PFSK-1 (cell line): ENCODE results near the gene BCL2L1.

Experiments used
- FOXP2 ChIP-seq: optimal IDR thresholded peaks from 2 replicates; pipeline ENCODE3; 2011; ENCODE audit warnings: borderline replicate concordance, control low read depth, inconsistent platforms; ENCODE audit not compliant: insufficient read depth; ENCODE audit errors: extremely low read length, extremely low read depth
- POLR2AphosphoS5 ChIP-seq: IDR thresholded peaks from 2 replicates; pipeline ENCODE4 v1.6.1; 2012; ENCODE audit warnings: low read depth, mild to moderate bottlenecking, control low read depth, low read length, moderate library complexity
- REST ChIP-seq, 2 experiments: IDR thresholded peaks; 2 replicates each; pipeline versions ENCODE4 v1.6.1 to v1.8.0; 2011 to 2012; ENCODE audit warnings: low read depth in 2 of 2, low read length in 2 of 2, control low read depth in 1 of 2, inconsistent platforms in 1 of 2, mild to moderate bottlenecking in 1 of 2, moderate library complexity in 1 of 2; ENCODE audit not compliant: insufficient read depth in 1 of 2
- SIN3A ChIP-seq: IDR thresholded peaks from 2 replicates; pipeline ENCODE4 v1.6.1; 2012; ENCODE audit warnings: mild to moderate bottlenecking, low read length, moderate library complexity, borderline replicate concordance; ENCODE audit not compliant: insufficient read depth
- TAF1 ChIP-seq: IDR thresholded peaks from 2 replicates; pipeline ENCODE4 v1.6.1; 2012; ENCODE audit warnings: low read length, control low read depth, borderline replicate concordance; ENCODE audit not compliant: insufficient read depth

The BCL2L1 gene

GRCh38 chr20:31719644-31720485 lies 2.8 kb downstream of the BCL2L1 start:
- no peak for TF ChIP-seq SIN3A
- no peak for TF ChIP-seq FOXP2
- TF ChIP-seq TAF1, result no peak
- TF ChIP-seq REST (IDR thresholded peaks at IDR 0.05; ENCODE audit: insufficient read depth in 1 of 2, low read depth in 2 of 2, low read length in 2 of 2), result no peak
- no peak for TF ChIP-seq POLR2AphosphoS5

- TF ChIP-seq SIN3A, result no peak
- no peak for TF ChIP-seq POLR2AphosphoS5
- TF ChIP-seq TAF1, result no peak
- no peak for TF ChIP-seq FOXP2
- no peak for TF ChIP-seq REST (IDR thresholded peaks at IDR 0.05; ENCODE audit: insufficient read depth in 1 of 2, low read depth in 2 of 2, low read length in 2 of 2)
Observed at GRCh38 chr20:31718952-31719643, 3.6 kb downstream of the BCL2L1 start.

DNA sequence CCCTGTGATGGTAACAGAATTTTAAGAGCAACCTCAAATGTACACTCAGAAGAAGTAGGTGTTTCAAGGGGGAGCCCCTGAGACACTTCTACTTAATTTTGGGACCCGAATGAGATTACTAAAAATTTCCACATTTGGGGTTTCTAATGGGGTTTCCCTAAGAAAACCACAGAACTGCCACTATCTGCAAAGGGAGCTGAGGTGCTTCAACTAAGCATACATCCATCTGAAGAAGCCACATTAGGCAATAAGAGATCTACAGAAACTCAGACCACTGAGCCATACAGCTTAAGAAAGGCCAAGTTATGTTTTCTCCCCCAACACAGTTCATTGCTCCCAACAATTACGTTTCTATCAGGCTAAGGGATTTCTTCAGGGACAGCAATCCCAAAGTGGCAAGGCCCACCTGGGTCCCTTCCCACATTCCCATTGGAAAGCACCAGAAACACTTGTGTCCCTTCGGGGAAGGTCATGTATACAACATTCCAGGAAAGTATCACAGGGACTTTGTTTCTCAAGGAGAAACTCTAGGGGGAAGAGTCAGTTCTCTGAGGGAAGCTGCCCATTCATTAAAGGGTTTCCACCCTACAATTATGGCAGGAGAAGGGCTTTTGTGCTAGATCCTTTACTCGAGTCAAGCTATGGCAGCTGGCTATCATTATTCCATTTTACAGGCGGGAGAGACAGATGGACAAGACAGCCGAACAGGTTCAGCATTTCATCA lies 5.0 kb downstream of the BCL2L1 start:
- TF ChIP-seq FOXP2 (no peak), SIN3A (no peak), POLR2AphosphoS5 (no peak), TAF1 (no peak), REST (IDR thresholded peaks at IDR 0.05; ENCODE audit: insufficient read depth in 1 of 2, low read depth in 2 of 2, low read length in 2 of 2) (no peak)

GRCh38 chr20:31716818-31717477 lies 5.7 kb downstream of the BCL2L1 start:
- TF ChIP-seq REST (IDR thresholded peaks at IDR 0.05; ENCODE audit: insufficient read depth in 1 of 2, low read depth in 2 of 2, low read length in 2 of 2), result no peak
- no peak for TF ChIP-seq SIN3A
- TF ChIP-seq POLR2AphosphoS5, result no peak
- TF ChIP-seq TAF1, result no peak
- no peak for TF ChIP-seq FOXP2
